Heart left ventricle (tissue), 13 donors: Measurements from ENCODE around the gene HOXB3.

Experiments
- POLR2A ChIP-seq, 2 donors: fragments of 450-650 bp; IDR thresholded peaks; one replicate each; pipeline ENCODE4 v1.6.1; 2017; ENCODE audit warnings: antibody characterized with exemption in 2 of 2, mild to moderate bottlenecking in 2 of 2, moderate library complexity in 2 of 2
- TF ChIP-seq, protein P1 (sequence below), 12 donors: fragments of 200-600 bp; sonication (generic) in 4 of 12; IDR thresholded peaks; one replicate each; pipeline versions ENCODE4 v1.5.0 to v1.8.0; 2018 to 2022; ENCODE audit warnings: antibody characterized with exemption in 12 of 12, mild to moderate bottlenecking in 5 of 12
- donor health status: ischemic (EF 13 %, LVEDD 7.1; RV severe dilation, severe dysfunction).
- donor health status: DM: no; HTN: yes; CAD: no.
- donor health status: DM: no; HTN: no; CAD: no.
- donor health status: ischemic (EF 25% LVEDD 6.9; RV normal size, moderate dysfunction).
- donor health status: ischemic (EF 25% LVEDD 5.7; RV mildly dilated, moderate dysfunction).
- donor health status: ischemic (EF 35%, LVEDD 5.7; RV mildly dilated, moderate dysfunction).
- donor health status: nonischemic (EF 11% LVEDD 7.7; RV severe dilation, severe dysfunction).
- donor health status: DM: yes; HTN: yes; CAD: no.
- donor health status: PGD.
- donor health status: ischemic (EF 29% LVEDD 5.4; RV normal size, mild dysfunction).
- donor health status: nonischemic (EF 23%, LVEDD 6.1; RV moderate dilation, normal function).

DNA sequence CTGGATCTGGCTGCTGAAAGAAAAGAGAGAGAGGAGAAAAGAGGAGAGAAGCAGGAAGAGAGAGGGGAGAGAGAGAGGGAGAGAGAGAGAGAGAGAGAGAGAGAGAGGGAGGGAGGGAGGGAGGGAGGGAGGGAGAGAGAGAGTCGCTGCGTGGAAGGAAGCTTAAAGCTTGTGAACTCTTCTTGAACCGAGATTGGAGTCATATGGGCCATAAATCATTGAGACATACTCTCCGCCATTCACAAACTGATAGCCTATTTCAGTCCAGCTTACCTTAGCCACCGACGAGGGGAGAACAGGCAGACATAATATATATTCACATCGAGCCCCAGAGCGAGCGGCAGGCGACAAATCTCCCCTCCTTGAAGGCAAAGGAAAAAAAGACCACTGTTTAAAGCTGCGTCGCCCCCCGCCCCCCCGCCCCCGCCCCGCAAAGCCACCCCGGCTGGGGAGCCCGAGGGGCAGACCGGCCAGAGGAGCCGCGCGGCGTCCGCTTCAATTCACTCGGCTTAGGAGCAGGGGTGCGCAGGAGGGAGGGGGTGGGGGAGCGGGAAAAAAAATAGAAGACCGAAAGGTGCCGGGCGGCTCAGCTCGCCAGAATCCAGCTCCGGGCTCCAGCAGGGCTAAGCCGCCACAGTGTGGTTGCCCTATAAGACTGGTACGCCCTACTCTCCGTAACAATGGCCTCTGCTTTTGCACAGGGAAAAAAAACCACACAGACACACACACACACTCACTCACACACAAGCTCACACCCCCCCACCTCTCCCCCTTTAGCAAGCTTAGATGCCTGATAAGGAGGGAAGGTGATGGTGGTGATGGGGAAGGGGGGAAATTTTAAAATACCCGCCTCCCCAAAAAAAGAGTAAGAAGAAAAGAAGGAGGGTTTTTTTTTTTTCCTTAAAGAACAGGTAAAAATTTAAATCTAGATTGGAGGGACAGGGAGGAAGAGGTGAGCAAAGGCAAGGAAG lies 34.5 kb downstream of the HOXB3 start:
- TF ChIP-seq, protein P1, sequence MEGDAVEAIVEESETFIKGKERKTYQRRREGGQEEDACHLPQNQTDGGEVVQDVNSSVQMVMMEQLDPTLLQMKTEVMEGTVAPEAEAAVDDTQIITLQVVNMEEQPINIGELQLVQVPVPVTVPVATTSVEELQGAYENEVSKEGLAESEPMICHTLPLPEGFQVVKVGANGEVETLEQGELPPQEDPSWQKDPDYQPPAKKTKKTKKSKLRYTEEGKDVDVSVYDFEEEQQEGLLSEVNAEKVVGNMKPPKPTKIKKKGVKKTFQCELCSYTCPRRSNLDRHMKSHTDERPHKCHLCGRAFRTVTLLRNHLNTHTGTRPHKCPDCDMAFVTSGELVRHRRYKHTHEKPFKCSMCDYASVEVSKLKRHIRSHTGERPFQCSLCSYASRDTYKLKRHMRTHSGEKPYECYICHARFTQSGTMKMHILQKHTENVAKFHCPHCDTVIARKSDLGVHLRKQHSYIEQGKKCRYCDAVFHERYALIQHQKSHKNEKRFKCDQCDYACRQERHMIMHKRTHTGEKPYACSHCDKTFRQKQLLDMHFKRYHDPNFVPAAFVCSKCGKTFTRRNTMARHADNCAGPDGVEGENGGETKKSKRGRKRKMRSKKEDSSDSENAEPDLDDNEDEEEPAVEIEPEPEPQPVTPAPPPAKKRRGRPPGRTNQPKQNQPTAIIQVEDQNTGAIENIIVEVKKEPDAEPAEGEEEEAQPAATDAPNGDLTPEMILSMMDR (IDR thresholded peaks at IDR 0.05) = no peak
- no peak for TF ChIP-seq POLR2A (IDR thresholded peaks at IDR 0.05)
